Measurements from ENCODE around the gene CPNE9. TPM values are rescaled to one million over a fixed set of nuclear protein-coding genes. Genes with fewer than 3 reads are reported as not detected.

The CPNE9 gene, protein sequence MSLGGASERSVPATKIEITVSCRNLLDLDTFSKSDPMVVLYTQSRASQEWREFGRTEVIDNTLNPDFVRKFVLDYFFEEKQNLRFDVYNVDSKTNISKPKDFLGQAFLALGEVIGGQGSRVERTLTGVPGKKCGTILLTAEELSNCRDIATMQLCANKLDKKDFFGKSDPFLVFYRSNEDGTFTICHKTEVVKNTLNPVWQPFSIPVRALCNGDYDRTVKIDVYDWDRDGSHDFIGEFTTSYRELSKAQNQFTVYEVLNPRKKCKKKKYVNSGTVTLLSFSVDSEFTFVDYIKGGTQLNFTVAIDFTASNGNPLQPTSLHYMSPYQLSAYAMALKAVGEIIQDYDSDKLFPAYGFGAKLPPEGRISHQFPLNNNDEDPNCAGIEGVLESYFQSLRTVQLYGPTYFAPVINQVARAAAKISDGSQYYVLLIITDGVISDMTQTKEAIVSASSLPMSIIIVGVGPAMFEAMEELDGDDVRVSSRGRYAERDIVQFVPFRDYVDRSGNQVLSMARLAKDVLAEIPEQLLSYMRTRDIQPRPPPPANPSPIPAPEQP
- not detected in 2 replicates for total RNA-seq

DNA sequence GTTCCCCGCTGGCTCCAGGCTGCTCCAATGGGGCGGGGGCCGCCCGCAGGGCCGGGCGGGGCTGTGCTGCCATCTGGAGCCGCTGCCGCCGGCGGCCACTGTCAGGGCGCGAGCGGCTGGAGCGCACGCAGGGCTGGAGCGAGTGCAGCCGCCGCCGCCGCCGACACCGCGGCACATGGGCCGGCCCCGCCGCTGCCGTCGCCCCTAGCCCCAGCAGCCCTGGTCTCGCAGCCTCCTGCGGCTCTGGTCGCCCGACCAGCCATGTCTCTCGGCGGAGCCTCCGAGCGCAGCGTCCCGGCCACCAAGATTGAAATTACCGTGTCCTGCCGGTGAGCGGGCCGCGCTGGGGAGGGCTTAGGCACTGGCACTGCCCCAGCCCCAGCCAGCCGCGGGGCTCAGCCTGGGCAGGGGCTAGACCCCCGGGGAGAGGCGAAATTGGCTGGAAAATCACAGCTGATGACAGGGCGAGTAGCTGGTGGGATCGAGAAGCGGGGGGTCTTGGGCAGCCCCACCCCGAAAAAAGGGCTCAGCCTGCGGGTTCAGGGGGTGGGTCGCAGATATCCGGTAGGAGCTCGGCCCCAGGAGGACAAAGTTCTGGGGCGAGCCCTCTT, at the start of gene CPNE9:
TSS of gene CPNE9 (plus strand) at position 98 of the 611 bp plus-strand sequence. CDS start at position 262, 164 bp downstream.

DNA sequence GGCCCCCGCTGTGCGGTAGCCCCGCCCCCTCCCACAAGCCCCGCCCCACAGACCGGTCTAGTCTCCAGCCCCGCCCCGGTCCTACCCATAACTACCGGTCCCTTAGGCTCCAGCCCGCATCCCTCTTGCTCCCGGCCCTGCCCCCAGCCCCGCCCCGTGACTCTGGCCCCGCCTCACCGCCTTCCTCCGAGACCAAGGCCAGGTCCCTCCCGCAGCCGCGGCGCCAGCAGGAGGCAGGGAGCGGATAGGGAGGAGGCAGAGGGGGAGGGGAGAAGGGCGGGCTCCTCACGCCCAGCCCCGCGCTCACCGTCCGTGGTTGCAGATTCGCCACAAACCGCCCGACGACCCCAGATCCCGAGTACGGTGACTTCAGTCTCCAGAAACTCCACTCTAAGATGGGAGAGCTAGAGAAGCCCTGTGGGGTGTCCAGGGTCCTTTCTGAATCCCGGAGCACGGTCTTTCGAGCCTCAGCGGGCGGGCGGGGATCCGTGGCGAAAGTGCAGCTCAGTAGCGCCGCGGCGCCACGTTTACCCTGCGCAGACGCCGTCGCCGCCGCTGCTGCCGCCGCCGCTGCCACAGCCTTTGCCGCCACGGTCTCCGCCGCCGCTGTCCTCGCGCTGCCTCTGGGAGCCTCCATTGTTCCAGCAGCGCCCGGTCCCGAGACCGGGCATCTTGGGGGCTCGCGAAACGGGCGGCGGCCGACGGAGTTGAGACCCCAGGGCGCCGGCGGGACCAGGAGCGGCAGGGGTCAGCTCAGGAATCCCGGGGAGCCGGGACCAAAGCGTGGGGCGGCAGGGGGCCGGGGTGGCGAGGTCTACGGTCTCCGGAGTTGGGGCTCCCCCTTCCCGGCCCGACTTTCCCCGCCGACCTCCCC, 27.8 kb downstream of the CPNE9 start, which contains the start of gene BRPF1:
TSS of gene BRPF1 (plus strand) at position 530 of the 874 bp plus-strand sequence. CDS start 2,406 bp downstream, outside the sequence.

DNA sequence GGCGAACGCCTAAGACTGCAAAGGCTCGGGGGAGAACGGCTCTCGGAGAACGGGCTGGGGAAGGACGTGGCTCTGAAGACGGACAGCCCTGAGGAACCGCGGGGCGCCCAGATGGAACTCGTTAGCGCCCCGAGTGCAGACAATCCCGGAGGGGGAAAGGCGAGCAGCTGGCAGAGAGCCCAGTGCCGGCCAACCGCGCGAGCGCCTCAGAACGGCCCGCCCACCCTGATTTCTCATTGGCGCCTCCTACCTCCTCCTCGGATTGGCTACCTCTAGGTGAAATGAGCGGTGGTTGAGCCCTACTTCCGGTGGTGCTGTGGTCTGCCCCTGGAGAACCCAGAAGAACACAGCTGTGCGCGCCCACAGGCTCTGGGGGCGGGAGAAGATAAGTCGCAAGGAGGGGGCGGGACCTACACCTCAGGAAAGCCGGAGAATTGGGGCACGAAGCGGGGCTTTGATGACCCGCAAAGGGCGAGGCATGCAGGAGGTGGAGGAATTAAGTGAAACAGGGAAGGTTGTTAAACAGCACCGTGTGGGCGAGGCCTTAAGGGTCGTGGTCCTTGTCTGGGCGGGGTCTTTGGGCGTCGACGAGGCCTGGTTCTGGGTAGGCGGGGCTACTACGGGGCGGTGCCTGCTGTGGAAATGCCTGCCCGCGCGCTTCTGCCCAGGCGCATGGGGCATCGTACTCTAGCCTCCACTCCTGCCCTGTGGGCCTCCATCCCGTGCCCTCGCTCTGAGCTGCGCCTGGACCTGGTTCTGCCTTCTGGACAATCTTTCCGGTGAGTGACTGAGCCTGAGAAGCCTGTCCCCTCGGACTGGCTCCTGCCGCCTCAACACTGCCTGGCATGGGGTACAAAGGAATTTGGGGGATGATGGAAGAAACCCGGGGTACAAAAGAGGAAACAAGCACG, 46.3 kb downstream of the CPNE9 start, which contains the start of gene OGG1:
TSS of gene OGG1 (plus strand) at position 308 of the 911 bp plus-strand sequence. CDS start at position 643, 335 bp downstream.

DNA sequence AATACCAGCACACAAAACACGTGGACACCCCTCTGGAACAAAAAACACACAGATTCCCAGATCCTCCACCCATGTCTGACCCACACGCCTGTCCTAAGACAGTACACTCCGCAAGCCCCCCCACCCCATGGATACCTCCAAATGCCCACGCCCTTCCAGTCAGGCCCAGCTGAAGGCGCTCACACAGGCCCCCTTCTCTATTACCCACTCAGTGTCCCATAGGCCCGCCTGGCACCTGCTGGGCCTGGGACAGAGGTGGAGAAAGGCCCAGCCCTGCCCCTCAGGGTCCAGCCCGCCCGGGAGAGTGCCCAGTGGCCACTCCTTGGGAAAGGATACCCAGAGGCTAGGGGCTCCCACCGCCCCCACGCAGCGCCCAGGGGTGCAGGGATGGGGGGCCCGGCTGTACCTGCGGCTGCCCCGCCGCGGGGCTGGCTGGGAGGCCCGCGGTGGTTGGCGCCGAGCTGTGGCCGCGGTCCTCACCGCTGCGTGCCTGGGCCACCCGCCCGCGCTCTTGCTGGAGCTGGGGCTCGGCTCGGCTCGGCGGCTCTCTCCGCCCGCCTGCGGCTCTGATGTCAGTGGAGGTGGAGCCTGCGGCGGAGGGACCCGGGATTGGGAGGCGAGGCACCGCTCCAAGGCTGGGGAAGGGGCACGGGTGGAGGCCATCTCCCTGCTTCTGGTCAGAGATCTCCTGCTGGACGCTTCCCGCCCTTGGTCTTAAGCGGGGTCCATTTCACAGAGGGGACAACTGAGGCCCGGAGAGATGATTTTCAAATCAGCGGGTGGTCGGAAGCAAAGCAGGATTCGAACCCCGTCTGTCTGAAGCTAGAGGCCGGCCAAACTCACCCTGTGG, 66.0 kb downstream of the CPNE9 start, which contains the start of gene CAMK1:
TSS of gene CAMK1 (minus strand) at position 522 of the 850 bp plus-strand sequence. CDS start 2,198 bp downstream, outside the sequence.

Other genes with a start within 250 kb of the CPNE9 start
- under 0.01 TPM in 1 of 2 replicates, not detected in the other for gene LHFPL4, start 150.0 kb upstream of the CPNE9 start, total RNA-seq
- gene MTMR14, start 54.3 kb upstream of the CPNE9 start, total RNA-seq = 25.8 and 30.3 TPM in 2 replicates
- gene BRPF1, start 27.9 kb downstream of the CPNE9 start, total RNA-seq = 9.5 and 10.2 TPM in 2 replicates
- 18.6 and 22.6 TPM in 2 replicates for gene OGG1, start 46.1 kb downstream of the CPNE9 start, total RNA-seq
- gene CAMK1, start 66.1 kb downstream of the CPNE9 start, total RNA-seq = 21.3 and 25.4 TPM in 2 replicates
- gene TADA3, start 88.6 kb downstream of the CPNE9 start, total RNA-seq = 77.7 and 83.3 TPM in 2 replicates
- gene ARPC4, start 89.2 kb downstream of the CPNE9 start, total RNA-seq = 189 and 224 TPM in 2 replicates
- gene TTLL3, start 106.4 kb downstream of the CPNE9 start, total RNA-seq = 22.6 and 29.3 TPM in 2 replicates
- gene RPUSD3, start 140.2 kb downstream of the CPNE9 start, total RNA-seq = 19.3 and 20.9 TPM in 2 replicates
- gene CIDEC, start 176.4 kb downstream of the CPNE9 start, total RNA-seq = not detected in 2 replicates
- 22.3 and 29.5 TPM in 2 replicates for gene JAGN1, start 186.8 kb downstream of the CPNE9 start, total RNA-seq
- 1.1 and 1.4 TPM in 2 replicates for gene IL17RE, start 199.0 kb downstream of the CPNE9 start, total RNA-seq
- gene IL17RC, start 213.3 kb downstream of the CPNE9 start, total RNA-seq = 41.4 and 51.8 TPM in 2 replicates
- 14.1 and 20.8 TPM in 2 replicates for gene CRELD1, start 230.0 kb downstream of the CPNE9 start, total RNA-seq
- 4.6 and 5.5 TPM in 2 replicates for gene PRRT3, start 248.6 kb downstream of the CPNE9 start, total RNA-seq